ENCODE results near the gene APEX1. TPM values are rescaled to one million over a fixed set of nuclear protein-coding genes. Genes with fewer than 3 reads are reported as not detected.

APEX1 gene
- 100 to 1,000 TPM; 130 to 151 TPM for total RNA-seq

DNA sequence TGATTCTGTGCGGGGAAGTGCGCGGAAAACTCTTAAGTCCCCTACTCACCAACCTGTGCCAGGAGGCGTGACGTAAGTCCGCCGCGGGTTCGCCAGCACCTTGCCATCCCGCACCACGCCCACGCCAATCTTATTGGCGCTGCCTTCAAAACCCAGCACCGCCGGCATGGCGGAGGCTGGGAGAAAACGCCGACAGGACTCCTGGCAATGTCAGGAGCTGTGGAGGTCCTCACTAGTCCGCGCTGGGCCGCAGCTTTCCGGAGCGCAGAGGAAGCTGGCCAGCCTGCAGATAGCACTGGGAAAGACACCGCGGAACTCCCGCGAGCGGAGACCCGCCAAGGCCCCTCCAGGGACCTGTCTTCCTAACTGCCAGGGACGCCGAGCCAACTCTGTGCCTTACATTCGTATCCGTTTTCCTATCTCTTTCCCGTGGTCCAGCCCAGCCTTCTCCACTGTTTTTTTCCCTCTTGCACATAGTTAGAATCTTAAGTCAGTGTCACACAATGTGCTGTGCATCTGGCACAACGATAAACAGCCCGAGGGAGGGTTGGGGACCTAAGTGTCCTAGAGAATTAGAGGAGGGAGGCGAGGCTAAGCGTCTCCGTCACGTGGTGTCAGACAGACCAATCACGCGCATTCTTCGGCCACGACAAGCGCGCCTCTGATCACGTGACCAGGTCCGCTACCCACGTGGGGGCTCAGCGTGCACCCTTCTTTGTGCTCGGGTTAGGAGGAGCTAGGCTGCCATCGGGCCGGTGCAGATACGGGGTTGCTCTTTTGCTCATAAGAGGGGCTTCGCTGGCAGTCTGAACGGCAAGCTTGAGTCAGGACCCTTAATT, at the start of gene APEX1, which contains the start of gene OSGEP:
TSS of gene APEX1 (plus strand) at position 711 of the 839 bp plus-strand sequence. CDS start 420 bp downstream, outside the sequence.
TSS of gene OSGEP (minus strand) at position 297 of the 839 bp plus-strand sequence. CDS start at position 168, 129 bp downstream.
- H3K4me1 Mint-ChIP-seq (ENCODE audit: low read depth in 2 of 2), result peaks cover 15 to 18% of the 10 kb centered on the region in 2 donors
- H3K27me3 Mint-ChIP-seq, result no peaks in the 10 kb centered on the region
- no peak within 1 kb of the TSS for H3K27ac Mint-ChIP-seq
- H3K4me3 Mint-ChIP-seq, result no peak within 1 kb of the TSS
- no peaks in the 10 kb centered on the region for H3K9me3 Mint-ChIP-seq
- peak; percentile 94 to 96 for ATAC-seq
- H3K36me3 Mint-ChIP-seq, result peaks cover 15% of the 10 kb centered on the region
- DNase-seq (ENCODE audit: low spot score), result peak; percentile 99

DNA sequence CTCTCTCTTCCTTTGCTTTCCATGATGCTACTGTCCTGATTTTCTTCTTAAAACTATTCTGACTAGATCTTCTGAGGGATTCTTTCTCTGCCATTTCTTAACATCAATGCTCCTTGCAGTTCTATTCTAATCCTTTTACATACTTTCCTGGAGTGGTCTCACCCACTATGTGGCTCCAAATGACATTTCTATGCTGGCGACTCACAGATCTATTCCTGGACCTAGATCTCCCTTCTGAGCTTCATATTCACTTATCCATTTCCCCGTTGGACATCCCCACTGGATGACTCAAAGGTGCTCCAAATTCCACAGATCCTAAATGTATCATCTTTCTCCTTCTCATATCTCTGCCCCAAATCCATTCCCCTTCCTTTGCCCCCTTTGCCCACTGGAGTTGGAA, 45.8 kb upstream of the APEX1 start:
- ATAC-seq (no peak), DNase-seq (ENCODE audit: low spot score) (no peak)
- Mint-ChIP-seq H3K9me3 (no peaks in the 10 kb centered on the region), H3K27ac (peak overlapping the region in 1 of 2 donors; percentile 1), H3K4me3 (no peak overlapping the region), H3K4me1 (ENCODE audit: low read depth in 2 of 2) (peaks cover 40 to 41% of the 10 kb centered on the region in 2 donors), H3K36me3 (peaks cover 17% of the 10 kb centered on the region), H3K27me3 (no peaks in the 10 kb centered on the region)

DNA sequence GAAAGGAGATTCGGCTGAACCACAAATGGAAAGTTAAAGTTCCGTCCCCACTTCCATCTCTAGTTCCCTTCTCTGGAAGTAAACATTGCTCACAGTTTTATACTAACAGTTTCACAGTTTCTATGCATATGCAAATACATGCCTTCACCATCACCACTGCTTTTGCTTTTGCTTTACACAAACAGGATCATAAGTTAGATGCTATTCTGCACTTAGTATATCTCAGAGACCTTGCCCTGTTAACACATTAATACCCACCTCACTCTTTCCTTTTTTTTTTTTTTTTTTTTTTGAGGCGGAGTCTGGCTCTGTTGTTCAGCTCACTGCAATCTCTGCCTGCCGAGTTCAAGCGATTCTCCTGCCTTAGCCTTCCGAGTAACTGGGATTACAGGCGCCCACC, 42.6 kb upstream of the APEX1 start:
- DNase-seq (ENCODE audit: low spot score), result no peak

DNA sequence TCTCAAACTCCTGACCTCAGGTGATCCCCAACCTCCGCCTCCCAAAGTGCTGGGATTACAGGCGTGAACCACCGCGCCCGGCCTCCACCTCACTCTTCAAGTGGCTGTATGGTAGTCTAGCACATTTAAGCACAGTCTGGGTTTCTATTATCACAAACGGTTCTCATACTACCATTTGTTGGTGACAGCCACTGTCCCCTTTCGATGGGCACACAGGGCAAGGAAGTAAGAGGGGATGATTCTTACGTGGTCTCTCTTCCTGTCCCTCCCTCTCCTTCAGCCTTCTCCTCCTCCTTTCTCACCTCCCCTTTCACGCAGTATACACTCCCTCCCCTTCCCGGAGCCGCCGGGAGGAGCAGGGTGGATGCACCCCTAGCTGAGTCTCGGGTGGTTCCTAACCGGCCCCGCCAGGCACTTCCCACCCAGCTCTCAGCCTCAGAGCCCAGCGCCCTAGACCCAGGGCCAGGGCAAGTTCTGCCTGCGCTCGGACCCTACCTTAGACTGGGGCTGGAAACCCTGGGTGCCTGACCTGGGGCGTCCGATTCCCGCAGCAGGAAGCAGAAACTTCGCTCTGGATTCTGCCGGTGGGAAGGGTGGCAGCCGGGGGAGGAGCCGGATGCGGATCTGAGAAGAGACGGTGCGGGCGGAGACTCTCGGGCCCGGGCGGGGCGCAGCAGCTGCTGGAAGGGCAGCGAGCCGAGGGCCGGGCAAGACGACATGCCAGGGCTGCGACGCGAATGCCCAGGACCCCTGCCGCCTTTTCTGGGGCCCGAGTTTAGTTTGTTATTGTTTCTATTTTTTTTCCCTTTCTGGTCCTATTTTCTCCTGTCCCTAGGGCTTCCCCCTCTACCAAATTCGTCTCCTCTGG, 41.9 kb upstream of the APEX1 start, which contains the start of gene TEP1:
TSS of gene TEP1 (minus strand) at position 626 of the 868 bp plus-strand sequence. CDS start 5,062 bp downstream, outside the sequence.
- H3K36me3 Mint-ChIP-seq, result no peaks in the 10 kb centered on the region
- peaks cover 31 to 32% of the 10 kb centered on the region in 2 donors for H3K4me1 Mint-ChIP-seq (ENCODE audit: low read depth in 2 of 2)
- peak within 1 kb of the TSS; percentile 96 for H3K4me3 Mint-ChIP-seq
- no peaks in the 10 kb centered on the region for H3K9me3 Mint-ChIP-seq
- peak within 1 kb of the TSS; percentile 85 to 91 for H3K27ac Mint-ChIP-seq
- H3K27me3 Mint-ChIP-seq, result no peaks in the 10 kb centered on the region
- ATAC-seq (peak; percentile 91 to 93), DNase-seq (ENCODE audit: low spot score) (peak; percentile 85)

More for the DNA sequence above, 42.6 kb upstream of the APEX1 start:
- peak overlapping the region; percentile 85 to 91 for H3K27ac Mint-ChIP-seq
- H3K36me3 Mint-ChIP-seq, result no peaks in the 10 kb centered on the region
- peak overlapping the region; percentile 96 for H3K4me3 Mint-ChIP-seq
- peak; percentile 65 to 66 for ATAC-seq
- no peaks in the 10 kb centered on the region for H3K9me3 Mint-ChIP-seq
- H3K27me3 Mint-ChIP-seq, result no peaks in the 10 kb centered on the region
- peaks cover 32 to 36% of the 10 kb centered on the region in 2 donors for H3K4me1 Mint-ChIP-seq (ENCODE audit: low read depth in 2 of 2)

DNA sequence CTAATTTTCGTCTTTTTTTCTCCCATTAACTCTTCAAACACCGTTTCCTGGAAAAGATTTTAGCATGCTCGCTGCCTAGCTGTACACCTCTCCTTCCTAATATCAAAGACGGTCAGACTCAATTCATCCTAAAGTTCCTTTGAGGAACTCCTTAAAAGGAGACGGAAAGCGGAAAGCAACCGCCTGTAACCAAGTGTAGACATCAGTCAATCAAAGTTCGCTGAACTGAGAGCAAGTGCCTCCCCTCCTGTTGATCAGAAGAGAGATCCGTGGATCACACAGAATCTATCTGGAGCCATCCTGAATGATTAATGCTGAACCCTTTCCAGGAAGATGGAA, 41.3 kb upstream of the APEX1 start:
- Mint-ChIP-seq H3K27ac (peak overlapping the region; percentile 85 to 91), H3K36me3 (no peaks in the 10 kb centered on the region), H3K27me3 (no peaks in the 10 kb centered on the region), H3K4me3 (peak overlapping the region; percentile 96), H3K9me3 (no peaks in the 10 kb centered on the region), H3K4me1 (ENCODE audit: low read depth in 2 of 2) (peaks cover 28 to 32% of the 10 kb centered on the region in 2 donors)
- no peak for DNase-seq (ENCODE audit: low spot score)
- peak; percentile 33 to 49 for ATAC-seq

DNA sequence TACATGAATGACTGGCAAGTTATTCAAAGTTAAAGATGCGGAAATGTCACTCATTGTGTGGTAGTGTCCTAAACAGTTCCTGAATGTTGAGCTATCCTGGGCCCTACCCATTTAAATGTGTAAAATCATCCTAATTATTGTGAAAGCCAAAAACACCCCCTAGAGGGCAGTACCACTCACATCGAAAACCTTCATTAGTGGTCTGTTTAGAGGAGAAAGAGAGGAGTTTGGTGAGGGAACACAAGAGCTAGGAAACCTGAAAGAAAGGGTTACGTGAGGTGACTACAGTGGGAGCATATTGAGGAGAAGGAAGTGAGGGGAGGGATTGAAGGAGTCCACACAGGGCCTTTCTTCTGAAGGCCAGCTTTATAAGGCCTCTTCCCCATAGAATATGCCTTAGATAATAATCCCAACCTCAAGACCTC, 39.2 kb upstream of the APEX1 start:
- peak overlapping the region; percentile 7 to 17 for H3K27ac Mint-ChIP-seq
- ATAC-seq, result peak in 1 of 2 donors; percentile 41
- H3K4me3 Mint-ChIP-seq, result no peak overlapping the region
- peaks cover 23 to 32% of the 10 kb centered on the region in 2 donors for H3K4me1 Mint-ChIP-seq (ENCODE audit: low read depth in 2 of 2)
- no peaks in the 10 kb centered on the region for H3K36me3 Mint-ChIP-seq
- no peak for DNase-seq (ENCODE audit: low spot score)
- no peaks in the 10 kb centered on the region for H3K27me3 Mint-ChIP-seq
- H3K9me3 Mint-ChIP-seq, result no peaks in the 10 kb centered on the region

DNA sequence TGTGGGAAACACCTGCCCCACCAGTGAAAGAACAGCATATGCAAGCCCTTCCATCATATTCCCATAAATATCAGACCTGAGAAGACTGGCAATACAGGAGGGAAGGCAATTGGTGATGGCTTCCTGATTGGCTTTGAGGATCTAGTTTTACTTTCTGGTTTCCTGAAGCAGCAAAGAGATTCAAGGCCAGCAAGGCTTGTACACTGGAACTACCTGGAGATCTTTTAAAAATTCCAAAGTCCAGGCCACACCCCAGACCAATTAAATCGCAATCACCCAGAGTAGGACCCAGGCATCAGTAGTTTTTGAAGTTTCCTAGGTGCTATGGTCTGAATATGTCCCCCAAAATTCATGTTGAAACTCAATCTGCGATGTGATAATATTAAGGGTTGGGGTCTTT, 38.8 kb upstream of the APEX1 start:
- H3K27me3 Mint-ChIP-seq, result no peaks in the 10 kb centered on the region
- DNase-seq (ENCODE audit: low spot score), result no peak
- peaks cover 19 to 27% of the 10 kb centered on the region in 2 donors for H3K4me1 Mint-ChIP-seq (ENCODE audit: low read depth in 2 of 2)
- ATAC-seq, result no peak
- no peaks in the 10 kb centered on the region for H3K9me3 Mint-ChIP-seq
- no peaks in the 10 kb centered on the region for H3K36me3 Mint-ChIP-seq
- H3K4me3 Mint-ChIP-seq, result no peak overlapping the region
- H3K27ac Mint-ChIP-seq, result peak overlapping the region; percentile 7 to 17

DNA sequence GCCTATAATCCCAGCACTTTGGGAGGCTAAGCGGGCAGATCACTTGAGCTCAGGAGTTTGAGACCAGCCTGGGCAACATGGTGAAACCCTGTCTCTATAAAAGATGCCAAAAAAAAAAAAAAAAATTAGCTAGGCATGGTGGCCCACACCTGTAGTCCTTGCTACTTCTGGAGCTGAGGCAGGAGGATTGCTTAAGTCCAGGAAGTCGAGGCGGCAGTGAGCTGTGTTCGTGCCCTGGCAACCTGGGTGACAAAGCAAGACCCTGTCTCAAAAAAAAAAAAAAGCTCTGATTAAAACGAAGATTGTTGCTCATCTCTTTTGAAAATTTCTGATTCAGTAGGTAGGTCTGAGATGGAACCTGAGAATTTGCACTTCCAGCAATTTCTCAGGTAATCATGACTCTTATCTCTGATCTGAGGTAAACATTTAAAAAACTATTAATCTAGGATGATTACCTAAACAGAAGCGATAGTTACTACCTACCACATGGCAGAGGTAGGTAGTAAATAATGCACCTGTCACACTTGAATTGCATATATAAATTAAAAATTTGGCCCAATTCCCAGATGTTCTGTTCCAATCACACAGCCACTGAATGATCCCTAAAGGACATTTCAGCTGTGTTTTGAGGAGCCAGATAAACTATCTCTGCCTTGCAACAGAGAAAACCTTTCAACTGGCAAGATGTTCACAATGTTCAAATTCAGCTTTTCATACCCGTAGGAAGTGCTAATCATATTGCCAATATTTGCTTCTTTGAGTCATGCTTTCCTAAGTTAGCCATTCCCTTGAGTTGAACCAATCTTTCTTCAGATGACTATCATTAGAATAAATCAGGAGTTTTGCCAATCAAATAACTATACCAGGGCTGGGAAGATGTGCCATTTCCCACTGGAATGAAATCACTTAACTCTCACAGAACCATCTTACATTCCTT, 37.5 kb upstream of the APEX1 start:
- H3K27me3 Mint-ChIP-seq, result no peaks in the 10 kb centered on the region
- DNase-seq (ENCODE audit: low spot score) (no peak), ATAC-seq (no peak)
- peaks cover 12 to 17% of the 10 kb centered on the region in 2 donors for H3K4me1 Mint-ChIP-seq (ENCODE audit: low read depth in 2 of 2)
- H3K9me3 Mint-ChIP-seq, result no peaks in the 10 kb centered on the region
- no peak overlapping the region for H3K4me3 Mint-ChIP-seq
- H3K36me3 Mint-ChIP-seq, result no peaks in the 10 kb centered on the region
- no peak overlapping the region for H3K27ac Mint-ChIP-seq

DNA sequence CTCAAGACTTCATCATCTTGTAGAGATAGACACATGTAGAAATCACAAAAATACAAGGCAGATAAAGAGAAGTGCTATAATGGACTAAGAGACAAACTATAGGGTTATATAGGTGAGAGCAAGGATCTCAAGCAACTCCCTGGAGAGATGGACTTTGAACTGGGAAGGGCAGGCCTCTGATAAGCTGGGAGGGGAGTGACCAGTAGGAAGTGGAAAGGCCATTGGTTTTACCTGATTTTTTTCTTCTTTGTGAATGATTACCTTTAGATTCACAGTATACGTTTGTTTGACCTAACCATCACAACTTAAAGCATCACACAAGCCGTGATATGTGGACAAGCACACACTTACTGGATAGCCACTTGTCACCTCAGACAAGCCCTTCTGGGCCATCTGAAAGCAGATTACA, 36.5 kb upstream of the APEX1 start:
- DNase-seq (ENCODE audit: low spot score), result no peak
- no peaks in the 10 kb centered on the region for H3K36me3 Mint-ChIP-seq
- no peaks in the 10 kb centered on the region for H3K9me3 Mint-ChIP-seq
- H3K4me3 Mint-ChIP-seq, result no peak overlapping the region
- H3K4me1 Mint-ChIP-seq (ENCODE audit: low read depth in 2 of 2), result peaks cover 12% of the 10 kb centered on the region in 2 donors
- H3K27me3 Mint-ChIP-seq, result no peaks in the 10 kb centered on the region
- ATAC-seq, result no peak
- H3K27ac Mint-ChIP-seq, result no peak overlapping the region

DNA sequence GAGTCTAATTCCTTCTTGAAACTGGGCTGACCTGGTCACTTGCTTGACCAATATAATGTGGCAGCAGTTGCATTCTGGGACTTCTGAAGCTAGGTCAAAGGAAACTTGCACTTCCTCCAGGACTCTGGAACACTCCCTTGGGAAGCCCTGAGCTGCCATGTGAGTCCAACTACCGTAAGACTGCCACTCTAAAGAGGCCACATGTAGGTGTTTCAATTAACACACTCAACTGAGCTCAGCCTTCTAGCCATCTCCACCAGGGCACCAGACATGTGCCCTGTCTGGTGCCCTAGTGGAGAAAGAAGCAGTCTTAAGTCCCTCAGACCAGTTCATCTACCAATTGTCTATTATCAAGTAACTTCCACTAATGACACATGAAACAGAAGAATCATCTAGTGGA, 35.6 kb upstream of the APEX1 start:
- H3K27ac Mint-ChIP-seq, result no peak overlapping the region
- ATAC-seq, result no peak
- H3K27me3 Mint-ChIP-seq, result no peaks in the 10 kb centered on the region
- H3K36me3 Mint-ChIP-seq, result no peaks in the 10 kb centered on the region
- no peak overlapping the region for H3K4me3 Mint-ChIP-seq
- DNase-seq (ENCODE audit: low spot score), result no peak
- no peaks in the 10 kb centered on the region for H3K9me3 Mint-ChIP-seq
- H3K4me1 Mint-ChIP-seq (ENCODE audit: low read depth in 2 of 2), result peaks cover 5 to 6% of the 10 kb centered on the region in 2 donors

DNA sequence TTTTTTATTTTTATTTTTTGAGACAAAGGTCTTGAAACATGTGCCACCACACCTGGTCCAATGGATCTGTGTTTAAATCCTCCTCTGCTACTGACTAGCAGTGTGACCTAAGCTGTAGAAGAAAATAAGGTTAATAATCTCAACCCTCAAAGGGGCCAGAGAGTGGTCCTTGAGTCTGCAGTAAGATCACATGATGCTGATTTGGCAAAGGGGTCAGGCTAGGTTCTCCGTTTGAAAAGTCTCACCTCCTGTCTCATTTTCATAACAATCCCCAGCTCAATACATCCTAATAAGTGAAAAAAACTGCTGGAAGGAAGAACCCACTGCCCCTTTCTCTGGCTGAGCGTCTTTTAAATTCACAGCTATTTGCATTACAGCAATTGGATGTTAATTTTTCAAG, 33.8 kb upstream of the APEX1 start:
- DNase-seq (ENCODE audit: low spot score), result no peak
- ATAC-seq, result no peak
- Mint-ChIP-seq H3K4me1 (ENCODE audit: low read depth in 2 of 2) (no peaks in the 10 kb centered on the region), H3K27me3 (no peaks in the 10 kb centered on the region), H3K4me3 (no peak overlapping the region), H3K36me3 (no peaks in the 10 kb centered on the region), H3K27ac (no peak overlapping the region), H3K9me3 (no peaks in the 10 kb centered on the region)

DNA sequence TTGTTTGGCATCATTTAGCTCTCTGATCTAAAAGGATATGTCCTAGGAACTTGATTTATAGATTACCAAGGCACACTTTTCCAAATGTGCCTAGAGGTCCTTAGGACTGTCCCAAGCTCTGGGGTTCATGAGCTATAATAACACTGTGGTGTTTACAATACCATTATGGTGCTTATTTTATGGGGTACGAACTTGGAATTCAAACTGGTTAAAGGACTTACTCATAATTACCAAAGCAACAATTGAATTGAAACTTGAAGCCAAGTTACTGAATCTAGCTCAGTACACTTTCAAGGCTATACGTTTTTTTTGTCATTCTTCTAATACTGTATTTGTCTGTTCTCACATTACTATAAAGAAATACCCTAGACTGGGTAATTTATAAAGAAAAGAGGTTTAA, 32.1 kb upstream of the APEX1 start:
- no peak overlapping the region for H3K27ac Mint-ChIP-seq
- no peaks in the 10 kb centered on the region for H3K36me3 Mint-ChIP-seq
- ATAC-seq, result no peak
- peaks cover 8 to 9% of the 10 kb centered on the region in 2 donors for H3K4me1 Mint-ChIP-seq (ENCODE audit: low read depth in 2 of 2)
- H3K9me3 Mint-ChIP-seq, result no peaks in the 10 kb centered on the region
- no peak overlapping the region for H3K4me3 Mint-ChIP-seq
- no peak for DNase-seq (ENCODE audit: low spot score)
- H3K27me3 Mint-ChIP-seq, result no peaks in the 10 kb centered on the region

DNA sequence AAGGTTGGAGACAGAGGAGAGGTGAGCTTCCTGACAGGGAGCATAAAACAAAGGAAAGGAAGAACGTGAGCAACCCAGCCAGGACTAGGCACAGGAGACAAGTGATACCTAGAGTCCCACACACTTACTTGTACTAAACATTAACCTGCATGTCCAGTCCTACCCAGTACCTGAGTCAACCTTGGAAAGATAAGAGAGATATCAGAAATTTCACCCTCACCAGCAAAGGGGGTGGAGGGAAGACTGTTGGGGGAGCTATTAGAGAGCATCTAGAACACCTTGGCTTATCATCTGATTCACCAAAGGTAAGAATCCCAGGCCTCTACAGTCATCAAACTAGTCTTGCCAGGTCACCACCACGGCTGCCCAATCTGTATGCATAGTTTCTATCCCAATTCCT, 30.2 kb upstream of the APEX1 start:
- H3K4me1 Mint-ChIP-seq (ENCODE audit: low read depth in 2 of 2), result peaks cover 22% of the 10 kb centered on the region in 2 donors
- ATAC-seq (no peak), DNase-seq (ENCODE audit: low spot score) (no peak)
- no peak overlapping the region for H3K27ac Mint-ChIP-seq
- H3K4me3 Mint-ChIP-seq, result no peak overlapping the region
- H3K27me3 Mint-ChIP-seq, result no peaks in the 10 kb centered on the region
- H3K9me3 Mint-ChIP-seq, result no peaks in the 10 kb centered on the region
- H3K36me3 Mint-ChIP-seq, result no peaks in the 10 kb centered on the region
